Smooth muscle cell (in vitro differentiated cells): Measurements from ENCODE around the gene SH3GL1. TPM values are rescaled to one million over a fixed set of nuclear protein-coding genes. Genes with fewer than 3 reads are reported as not detected.

ENCODE experiments used
- DNase-seq: peaks from one replicate; lab custom pipeline; 2025; ENCODE audit not compliant: unreplicated experiment; lab: John Stamatoyannopoulos, UW
- H2AFZ ChIP-seq: fragments of 200-600 bp; sonication (generic); 2 replicates; pipeline ENCODE4 v1.6.0; 2016; ENCODE audit warnings: antibody characterized with exemption, low read depth, mild to moderate bottlenecking
- H3F3A ChIP-seq: fragments of 200-600 bp; sonication (generic); 2 replicates; pipeline ENCODE4 v1.6.0; 2017; ENCODE audit warnings: antibody characterized with exemption, low read depth
- H3K27ac ChIP-seq: fragments of 200-600 bp; sonication (generic); 2 replicates; pipeline ENCODE4 v1.5.1; 2016; ENCODE audit warnings: low read depth, mild to moderate bottlenecking
- H3K27me3 ChIP-seq: fragments of 200-600 bp; sonication (generic); 2 replicates; pipeline ENCODE4 v1.6.1; 2016; ENCODE audit warnings: low read depth, mild to moderate bottlenecking
- H3K36me3 ChIP-seq: fragments of 200-600 bp; sonication (generic); 2 replicates; pipeline ENCODE4 v1.5.1; 2016; ENCODE audit warnings: low read depth
- H3K4me1 ChIP-seq: fragments of 200-600 bp; sonication (generic); 2 replicates; pipeline ENCODE4 v1.5.1; 2016; ENCODE audit warnings: low read depth
- H3K4me2 ChIP-seq: fragments of 200-600 bp; sonication (generic); 2 replicates; pipeline ENCODE4 v1.6.0; 2016; ENCODE audit warnings: mild to moderate bottlenecking
- H3K4me3 ChIP-seq: fragments of 200-600 bp; sonication (generic); 2 replicates; pipeline ENCODE4 v1.5.1; 2016; ENCODE audit warnings: mild to moderate bottlenecking
- H3K79me2 ChIP-seq: fragments of 200-600 bp; sonication (generic); 2 replicates; pipeline ENCODE4 v1.6.0; 2016; ENCODE audit warnings: low read depth, mild to moderate bottlenecking
- H3K9ac ChIP-seq: fragments of 200-600 bp; sonication (generic); 2 replicates; pipeline ENCODE4 v1.6.0; 2016; ENCODE audit warnings: low read depth
- H3K9me3 ChIP-seq: fragments of 200-600 bp; sonication (generic); replicated peaks from 2 replicates; pipeline ENCODE4 v1.5.1; 2016; ENCODE audit warnings: low read depth
- H4K20me1 ChIP-seq: fragments of 200-600 bp; sonication (generic); 2 replicates; pipeline ENCODE4 v1.6.0; 2016; ENCODE audit warnings: low read depth
- CTCF ChIP-seq: fragments of 200-600 bp; sonication (generic); IDR thresholded peaks from 2 replicates; pipeline ENCODE4 v1.5.1; 2017; ENCODE audit warnings: borderline replicate concordance, mild to moderate bottlenecking, antibody characterized with exemption; ENCODE audit not compliant: insufficient read depth, poor library complexity, severe bottlenecking
- WGBS: methylation state at CpG from one replicate; pipeline ENCODE4 v1.1.7; 2016; ENCODE audit warnings: low lambda C conversion rate; 5-methylcytosine and 5-hydroxymethylcytosine counted together
- polyA plus RNA-seq: library from polyadenylated mRNA; unstranded; fragments of >200 nt; fragmentation: Nextera tagmentation; extraction: Ambion mirVana; gene quantifications from 2 replicates; pipeline ENCODE4 v1.2.1, GENCODE V29; 2016
- total RNA-seq: library from RNA; depleted of rRNA; stranded (reverse); fragments of >200 nt; gene quantifications from 2 replicates; pipeline ENCODE4 v1.2.3, GENCODE V29; 2014

Gene SH3GL1
- total and polyA plus RNA-seq, 2 experiments from 2014 or later: 52.9 to 120 TPM

GRCh38 chr19:4345342-4346019 is 54.9 kb downstream of the SH3GL1 start:
- H3K79me2 ChIP-seq: no peaks in the 10 kb centered on the region
- WGBS: 97% methylated on average over 14 of the region's 15 CpGs
- no peaks in the 10 kb centered on the region for H4K20me1 ChIP-seq
- H3K9ac ChIP-seq: no peak overlapping the region
- no peak overlapping the region for H2AFZ ChIP-seq
- no peak overlapping the region for H3K4me2 ChIP-seq
- H3K4me1 ChIP-seq: peaks cover 11% of the 10 kb centered on the region
- H3K9me3 ChIP-seq: no peaks in the 10 kb centered on the region
- H3K4me3 ChIP-seq: no peak overlapping the region
- H3K27me3 ChIP-seq: no peaks in the 10 kb centered on the region
- H3F3A ChIP-seq: peaks cover 7% of the 10 kb centered on the region
- H3K36me3 ChIP-seq: no peaks in the 10 kb centered on the region
- no peak for DNase-seq
- H3K27ac ChIP-seq: no peak overlapping the region
- TF ChIP-seq CTCF: no peak

- Histone ChIP-seq H3K4me1 (peaks cover 11% of the 10 kb centered on the region), H3F3A (peaks cover 7% of the 10 kb centered on the region), H4K20me1 (no peaks in the 10 kb centered on the region), H3K79me2 (no peaks in the 10 kb centered on the region), H3K9me3 (no peaks in the 10 kb centered on the region), H3K27ac (peak within 1 kb of the TSS; percentile 62), H3K4me3 (peak within 1 kb of the TSS; percentile 66), H3K9ac (peak within 1 kb of the TSS; percentile 67), H3K36me3 (no peaks in the 10 kb centered on the region), H3K27me3 (no peaks in the 10 kb centered on the region), H3K4me2 (peak within 1 kb of the TSS; percentile 94), H2AFZ (peak within 1 kb of the TSS; percentile 83)
- peak; percentile 73 for DNase-seq
- WGBS: 25% methylated on average over 26 of the region's 101 CpGs
- no peak for TF ChIP-seq CTCF
These were observed 56.7 kb downstream of the SH3GL1 start, which contains the start of gene MPND for GRCh38 chr19:4343370-4344307. MPND (plus strand) TSS chr19:4343562; CDS start chr19:4343594, 32 bp downstream.

GRCh38 chr19:4342615-4343369 is 57.6 kb downstream of the SH3GL1 start:
- peak; percentile 90 for DNase-seq
- no peaks in the 10 kb centered on the region for H4K20me1 ChIP-seq
- no peaks in the 10 kb centered on the region for H3K9me3 ChIP-seq
- H3K4me3 ChIP-seq: peak overlapping the region; percentile 66
- H3K4me1 ChIP-seq: peaks cover 11% of the 10 kb centered on the region
- H3K36me3 ChIP-seq: no peaks in the 10 kb centered on the region
- H3K79me2 ChIP-seq: no peaks in the 10 kb centered on the region
- WGBS: under 1% methylated on average over 36 of the region's 39 CpGs
- H3K27ac ChIP-seq: peak overlapping the region; percentile 62
- peak overlapping the region; percentile 67 for H3K9ac ChIP-seq
- H3K27me3 ChIP-seq: no peaks in the 10 kb centered on the region
- H3K4me2 ChIP-seq: peak overlapping the region; percentile 94
- TF ChIP-seq CTCF: no peak
- H3F3A ChIP-seq: peaks cover 5% of the 10 kb centered on the region
- H2AFZ ChIP-seq: peak overlapping the region; percentile 83
